Activated CD4-positive, CD25-positive, alpha-beta regulatory T cell treated with anti-CD3 and anti-CD28 coated beads, Interleukin-2, amount 50 U/mL, for 16 hours (primary cell): ENCODE data around the gene SENP2.

Experiments used
- DNase-seq: peaks from one replicate; pipeline ENCODE4 v3.0.0-alpha.2; 2020; ENCODE audit warnings: low read depth, low spot score

Gene SENP2

GRCh38 chr3:185680231-185680630 is 94.1 kb downstream of the SENP2 start:
- DNase-seq: no peak
